ENCODE measurements around the gene ATP2B1.

Gene ATP2B1

GRCh38 chr12:89593873-89594272, 114.8 kb downstream of the ATP2B1 start:
- no peak overlapping the region for H3K27ac ChIP-seq
- TF ChIP-seq CTCF (conservative IDR thresholded peaks at IDR 0.05), result no peak
- TF ChIP-seq ZFX (IDR thresholded peaks at IDR 0.05), result no peak

- H3K27ac ChIP-seq, result no peak overlapping the region
- TF ChIP-seq ZFX (IDR thresholded peaks at IDR 0.05), result no peak
- TF ChIP-seq CTCF (conservative IDR thresholded peaks at IDR 0.05), result no peak
Observed at GRCh38 chr12:89593233-89593632, 115.4 kb downstream of the ATP2B1 start.

- no peak for TF ChIP-seq ZFX (IDR thresholded peaks at IDR 0.05)
- no peak for TF ChIP-seq CTCF (conservative IDR thresholded peaks at IDR 0.05)
- no peak overlapping the region for H3K27ac ChIP-seq
Observed at GRCh38 chr12:89589753-89590152, 118.9 kb downstream of the ATP2B1 start.

- no peak for TF ChIP-seq ZFX (IDR thresholded peaks at IDR 0.05)
- no peak for TF ChIP-seq CTCF (conservative IDR thresholded peaks at IDR 0.05)
Observed at GRCh38 chr12:89578499-89578898, 130.1 kb downstream of the ATP2B1 start.

GRCh38 chr12:89576572-89577220, 131.9 kb downstream of the ATP2B1 start:
- TF ChIP-seq ZFX (IDR thresholded peaks at IDR 0.05), result no peak
- no peak for TF ChIP-seq CTCF (conservative IDR thresholded peaks at IDR 0.05)
- no peak overlapping the region for H3K27ac ChIP-seq

More at GRCh38 chr12:89578499-89578898, 130.1 kb downstream of the ATP2B1 start:
- no peak overlapping the region for H3K27ac ChIP-seq

GRCh38 chr12:89575374-89575773, 133.3 kb downstream of the ATP2B1 start:
- TF ChIP-seq CTCF (conservative IDR thresholded peaks at IDR 0.05) (no peak), ZFX (IDR thresholded peaks at IDR 0.05) (no peak)

GRCh38 chr12:89574736-89575208, 133.9 kb downstream of the ATP2B1 start:
- no peak for TF ChIP-seq ZFX (IDR thresholded peaks at IDR 0.05)
- TF ChIP-seq CTCF (conservative IDR thresholded peaks at IDR 0.05), result no peak
- H3K27ac ChIP-seq, result no peak overlapping the region

More at GRCh38 chr12:89575374-89575773, 133.3 kb downstream of the ATP2B1 start:
- H3K27ac ChIP-seq, result no peak overlapping the region
